ENCODE data around the gene TMCO6. TPM values are rescaled to one million over a fixed set of nuclear protein-coding genes. Genes with fewer than 3 reads are reported as not detected.

The TMCO6 gene
- total RNA-seq, 6 donors from 2014 or later, result 11.8 to 99.7 (median 31.3) TPM

- no peaks in the 10 kb centered on the region for H3K27me3 ChIP-seq
- no peaks in the 10 kb centered on the region for H3K9me3 ChIP-seq
- WGBS, 2 donors, result 90 to 94% methylated on average over 1 to 6 of the region's 7 CpGs
- peaks cover 0 to 5% (median under 1%) of the 10 kb centered on the region in 4 donors for H3K4me1 ChIP-seq
- ATAC-seq (ENCODE audit: low FRiP score in 2 of 2) (no peak), DNase-seq (peak in 1 of 2 donors; percentile 11)
- TF ChIP-seq EP300 (IDR thresholded peaks at IDR 0.05), result no peak
- no peak for TF ChIP-seq POLR2A (IDR thresholded peaks at IDR 0.05)
- TF ChIP-seq, protein P1, sequence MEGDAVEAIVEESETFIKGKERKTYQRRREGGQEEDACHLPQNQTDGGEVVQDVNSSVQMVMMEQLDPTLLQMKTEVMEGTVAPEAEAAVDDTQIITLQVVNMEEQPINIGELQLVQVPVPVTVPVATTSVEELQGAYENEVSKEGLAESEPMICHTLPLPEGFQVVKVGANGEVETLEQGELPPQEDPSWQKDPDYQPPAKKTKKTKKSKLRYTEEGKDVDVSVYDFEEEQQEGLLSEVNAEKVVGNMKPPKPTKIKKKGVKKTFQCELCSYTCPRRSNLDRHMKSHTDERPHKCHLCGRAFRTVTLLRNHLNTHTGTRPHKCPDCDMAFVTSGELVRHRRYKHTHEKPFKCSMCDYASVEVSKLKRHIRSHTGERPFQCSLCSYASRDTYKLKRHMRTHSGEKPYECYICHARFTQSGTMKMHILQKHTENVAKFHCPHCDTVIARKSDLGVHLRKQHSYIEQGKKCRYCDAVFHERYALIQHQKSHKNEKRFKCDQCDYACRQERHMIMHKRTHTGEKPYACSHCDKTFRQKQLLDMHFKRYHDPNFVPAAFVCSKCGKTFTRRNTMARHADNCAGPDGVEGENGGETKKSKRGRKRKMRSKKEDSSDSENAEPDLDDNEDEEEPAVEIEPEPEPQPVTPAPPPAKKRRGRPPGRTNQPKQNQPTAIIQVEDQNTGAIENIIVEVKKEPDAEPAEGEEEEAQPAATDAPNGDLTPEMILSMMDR (IDR thresholded peaks at IDR 0.05), result no peak
- no peak for TF ChIP-seq POLR2AphosphoS5 (IDR thresholded peaks at IDR 0.05)
- H3K4me3 ChIP-seq, result no peak overlapping the region
- H3K36me3 ChIP-seq, result peaks cover 21 to 94% (median 71%) of the 10 kb centered on the region in 4 donors
- H3K27ac ChIP-seq, result no peak overlapping the region
These were observed 32.3 kb downstream of the TMCO6 start for GRCh38 chr5:140671472-140672125.

- no peaks in the 10 kb centered on the region for H3K27me3 ChIP-seq
- no peaks in the 10 kb centered on the region for H3K9me3 ChIP-seq
- 88% methylated on average over 17 to 69 of the region's 70 CpGs for WGBS, 2 donors
- TF ChIP-seq EP300 (IDR thresholded peaks at IDR 0.05), result no peak
- no peak for TF ChIP-seq POLR2A (IDR thresholded peaks at IDR 0.05)
- TF ChIP-seq, protein P1 (IDR thresholded peaks at IDR 0.05), result no peak
- H3K36me3 ChIP-seq, result peaks cover 29 to 100% (median 80%) of the 10 kb centered on the region in 4 donors
- ATAC-seq (ENCODE audit: low FRiP score in 2 of 2) (peak in 1 of 2 donors; percentile 54), DNase-seq (peak; percentile 49 to 82)
- no peak overlapping the region for H3K27ac ChIP-seq
- peaks cover 0 to under 1% (median 0%) of the 10 kb centered on the region in 4 donors for H3K4me1 ChIP-seq
- H3K4me3 ChIP-seq, result peak overlapping the region in 1 of 4 donors; percentile 17
These were observed 33.4 kb downstream of the TMCO6 start for GRCh38 chr5:140672455-140673186.

DNA sequence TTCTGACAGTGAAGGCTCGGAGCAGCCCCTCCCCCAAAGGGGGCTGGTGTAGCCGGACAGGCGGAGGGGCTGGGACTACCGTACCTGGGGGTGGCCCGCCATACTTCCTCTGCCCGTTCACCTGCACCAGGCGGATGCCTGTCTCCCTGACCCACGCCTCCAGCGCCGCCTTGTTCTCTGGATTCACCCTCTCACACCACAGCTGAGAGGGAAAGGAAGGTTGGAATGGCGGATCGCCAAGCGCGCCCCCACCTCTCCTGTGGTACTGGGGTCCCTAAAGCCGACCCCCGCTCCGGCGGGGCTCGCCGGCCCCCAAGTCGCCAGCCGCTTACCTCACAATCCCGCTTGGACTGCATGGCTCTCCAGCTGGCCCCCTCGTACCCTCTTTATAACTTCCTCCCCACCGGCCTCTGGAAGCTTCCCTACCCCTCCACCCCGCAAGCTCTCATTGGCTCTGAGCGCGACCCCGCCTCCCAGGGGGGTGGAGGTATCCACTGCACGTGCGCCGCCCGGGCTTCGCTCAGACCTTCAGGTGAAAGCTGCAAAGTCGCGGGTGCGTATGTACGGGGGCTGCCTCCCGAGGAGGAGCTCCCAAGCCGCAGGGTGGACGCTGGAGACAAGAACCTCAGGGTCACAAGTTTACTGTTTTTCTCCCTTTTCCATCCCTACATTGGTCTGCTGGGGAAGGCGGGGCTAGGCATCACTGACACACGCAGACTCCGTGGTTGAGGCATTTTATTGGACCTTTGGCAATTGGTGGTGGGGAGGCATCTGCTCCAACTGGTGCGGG lies 34.1 kb downstream of the TMCO6 start, which contains the start of gene DND1:
Gene DND1 (minus strand): TSS at position 390 of the 790 bp plus-strand sequence. CDS start 34 bp downstream, at position 356.
- no peak for TF ChIP-seq EP300 (IDR thresholded peaks at IDR 0.05)
- TF ChIP-seq, protein P1 (IDR thresholded peaks at IDR 0.05), result no peak

GRCh38 chr5:140674211-140674610 lies 35.0 kb downstream of the TMCO6 start:
- ATAC-seq (ENCODE audit: low FRiP score in 2 of 2), result no peak
- Histone ChIP-seq H3K4me1 (no peaks in the 10 kb centered on the region), H3K27ac (no peak overlapping the region), H3K36me3 (peaks cover 26 to 100% (median 71%) of the 10 kb centered on the region in 4 donors), H3K27me3 (no peaks in the 10 kb centered on the region), H3K9me3 (no peaks in the 10 kb centered on the region), H3K4me3 (no peak overlapping the region)
- no peak for DNase-seq
- WGBS, 2 donors, result 89 to 92% methylated on average over 2 of the region's 2 CpGs
- TF ChIP-seq POLR2AphosphoS5 (IDR thresholded peaks at IDR 0.05), result no peak
- no peak for TF ChIP-seq EP300 (IDR thresholded peaks at IDR 0.05)

More for the DNA sequence above, 34.1 kb downstream of the TMCO6 start, which contains the start of gene DND1:
- peak in 1 of 2 donors; percentile 77 for DNase-seq
- ATAC-seq (ENCODE audit: low FRiP score in 2 of 2), result peak in 1 of 2 donors; percentile 19
- no peaks in the 10 kb centered on the region for H3K9me3 ChIP-seq
- H3K4me3 ChIP-seq, result peak within 1 kb of the TSS in 1 of 4 donors; percentile 17
- WGBS, 2 donors, result 89 to 92% methylated on average over 34 to 45 of the region's 45 CpGs
- no peaks in the 10 kb centered on the region for H3K27me3 ChIP-seq
- H3K27ac ChIP-seq, result no peak within 1 kb of the TSS
- peaks cover 30 to 100% (median 75%) of the 10 kb centered on the region in 4 donors for H3K36me3 ChIP-seq
- no peaks in the 10 kb centered on the region for H3K4me1 ChIP-seq

GRCh38 chr5:140674629-140675028 lies 35.4 kb downstream of the TMCO6 start:
- Histone ChIP-seq H3K36me3 (peaks cover 24 to 100% (median 71%) of the 10 kb centered on the region in 4 donors), H3K4me1 (no peaks in the 10 kb centered on the region), H3K27ac (no peak overlapping the region), H3K4me3 (no peak overlapping the region), H3K9me3 (no peaks in the 10 kb centered on the region), H3K27me3 (no peaks in the 10 kb centered on the region)
- DNase-seq, result no peak
- ATAC-seq (ENCODE audit: low FRiP score in 2 of 2), result no peak
- WGBS, 2 donors, result 95 to 96% methylated on average over 4 of the region's 4 CpGs
- no peak for TF ChIP-seq EP300 (IDR thresholded peaks at IDR 0.05)
- no peak for TF ChIP-seq POLR2AphosphoS5 (IDR thresholded peaks at IDR 0.05)
- TF ChIP-seq POLR2A (IDR thresholded peaks at IDR 0.05), result no peak
- TF ChIP-seq, protein P1 (IDR thresholded peaks at IDR 0.05), result no peak
